GM12872 (cell line): Measurements from ENCODE around the gene FGA.
A peak's percentile ranks its signal among the peaks of the same experiment; 100 is the strongest.

Source experiments
- TF ChIP-seq, protein P1 (sequence below): IDR thresholded peaks from 3 replicates; pipeline ENCODE4 v1.5.1; 2011; ENCODE audit warnings: low read depth, mild to moderate bottlenecking, low read length, moderate library complexity; ENCODE audit not compliant: insufficient read depth

The FGA gene

DNA sequence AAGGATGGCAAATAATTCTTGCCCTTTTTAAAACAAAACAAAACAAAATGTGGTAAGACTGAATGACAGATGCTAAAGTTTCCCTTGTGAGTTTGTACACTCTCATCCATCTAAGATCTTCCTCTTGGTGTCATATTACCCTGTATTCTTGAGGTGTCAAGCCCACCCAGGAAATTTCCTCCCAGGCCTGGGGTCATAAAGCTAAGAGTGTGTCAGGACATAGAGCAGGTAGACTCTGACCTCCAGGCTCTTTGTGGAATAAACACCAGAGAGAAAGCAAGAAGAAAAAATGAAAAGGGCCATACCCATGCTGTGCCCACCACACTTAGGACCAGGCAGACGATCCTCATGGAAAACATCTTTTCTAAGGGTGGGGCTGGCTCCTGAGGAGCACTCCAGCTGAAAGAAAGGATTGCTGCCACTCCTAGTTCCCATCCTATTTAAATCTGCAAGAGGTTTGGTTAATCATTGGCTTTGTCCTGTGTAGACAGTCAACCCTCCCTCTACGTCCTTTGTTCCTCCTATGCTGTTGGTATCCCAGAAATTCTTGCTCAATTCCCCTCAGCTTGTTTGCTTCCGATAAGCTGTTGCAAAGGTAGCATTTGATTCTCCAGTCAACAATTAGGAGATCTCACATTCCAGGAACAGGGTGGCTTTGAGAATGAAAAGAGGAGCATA is at the start of gene FGA:
FGA (minus strand) TSS at position 414 of the 678 bp plus-strand sequence; CDS start at position 359, 55 bp downstream.
- TF ChIP-seq, protein P1, sequence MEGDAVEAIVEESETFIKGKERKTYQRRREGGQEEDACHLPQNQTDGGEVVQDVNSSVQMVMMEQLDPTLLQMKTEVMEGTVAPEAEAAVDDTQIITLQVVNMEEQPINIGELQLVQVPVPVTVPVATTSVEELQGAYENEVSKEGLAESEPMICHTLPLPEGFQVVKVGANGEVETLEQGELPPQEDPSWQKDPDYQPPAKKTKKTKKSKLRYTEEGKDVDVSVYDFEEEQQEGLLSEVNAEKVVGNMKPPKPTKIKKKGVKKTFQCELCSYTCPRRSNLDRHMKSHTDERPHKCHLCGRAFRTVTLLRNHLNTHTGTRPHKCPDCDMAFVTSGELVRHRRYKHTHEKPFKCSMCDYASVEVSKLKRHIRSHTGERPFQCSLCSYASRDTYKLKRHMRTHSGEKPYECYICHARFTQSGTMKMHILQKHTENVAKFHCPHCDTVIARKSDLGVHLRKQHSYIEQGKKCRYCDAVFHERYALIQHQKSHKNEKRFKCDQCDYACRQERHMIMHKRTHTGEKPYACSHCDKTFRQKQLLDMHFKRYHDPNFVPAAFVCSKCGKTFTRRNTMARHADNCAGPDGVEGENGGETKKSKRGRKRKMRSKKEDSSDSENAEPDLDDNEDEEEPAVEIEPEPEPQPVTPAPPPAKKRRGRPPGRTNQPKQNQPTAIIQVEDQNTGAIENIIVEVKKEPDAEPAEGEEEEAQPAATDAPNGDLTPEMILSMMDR: no peak

DNA sequence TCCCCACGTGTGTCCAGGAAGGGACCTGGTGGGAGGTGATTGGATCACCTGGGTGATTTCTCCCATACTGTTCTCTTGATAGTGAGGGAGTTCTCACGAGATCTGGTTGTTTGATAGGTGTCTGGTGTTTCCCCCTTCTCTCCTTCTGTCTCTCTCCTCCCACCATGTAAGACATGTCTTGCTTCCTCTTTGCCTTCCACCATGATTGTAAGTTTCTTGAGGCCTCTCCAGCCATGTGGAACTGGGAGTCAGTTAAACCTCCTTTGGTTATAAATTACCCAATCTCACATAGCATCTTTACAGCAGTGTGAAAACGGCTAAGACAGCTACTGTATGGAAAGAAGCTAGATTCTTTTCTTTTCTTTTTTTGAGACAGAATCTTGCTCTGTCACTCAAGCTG is 43.5 kb upstream of the FGA start:
- TF ChIP-seq, protein P1: no peak

DNA sequence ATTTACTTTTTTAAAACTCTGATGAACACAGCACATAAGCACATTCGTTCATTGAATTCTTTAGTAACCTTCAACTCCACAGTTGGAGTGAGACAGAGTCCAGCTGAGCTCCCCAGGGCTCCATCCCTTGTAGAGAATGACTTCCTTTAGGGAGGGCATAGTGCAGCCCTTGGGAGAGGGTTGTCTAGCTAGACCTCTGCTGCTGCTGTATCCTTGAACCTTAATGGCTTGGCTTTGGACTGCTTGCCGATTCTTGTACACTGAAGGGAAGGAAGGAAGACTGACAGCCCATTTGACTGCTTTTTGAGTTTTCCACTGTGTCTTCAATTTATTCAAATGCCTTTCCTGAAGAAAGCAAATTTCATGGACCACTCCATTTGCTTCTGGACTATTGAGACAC is 41.3 kb upstream of the FGA start:
- TF ChIP-seq, protein P1: no peak

DNA sequence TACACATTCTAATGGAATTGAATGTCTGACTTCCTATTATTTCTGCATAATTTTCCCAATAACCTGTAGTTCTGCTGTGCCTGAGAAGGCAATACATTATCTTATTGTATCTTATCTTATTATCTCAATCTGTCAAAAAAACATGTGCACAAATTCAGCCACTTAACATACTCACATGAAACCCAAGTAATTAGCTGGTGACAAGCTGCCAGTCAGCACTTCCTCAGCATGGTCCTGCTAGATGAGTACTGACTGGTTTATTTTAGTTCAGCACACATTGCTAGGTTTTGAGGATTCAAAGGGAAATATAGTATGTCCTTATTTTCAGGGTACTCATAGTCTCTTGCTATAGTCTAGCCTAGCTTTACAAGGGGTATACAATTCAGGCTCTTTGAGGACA is 39.8 kb upstream of the FGA start:
- TF ChIP-seq, protein P1: no peak

DNA sequence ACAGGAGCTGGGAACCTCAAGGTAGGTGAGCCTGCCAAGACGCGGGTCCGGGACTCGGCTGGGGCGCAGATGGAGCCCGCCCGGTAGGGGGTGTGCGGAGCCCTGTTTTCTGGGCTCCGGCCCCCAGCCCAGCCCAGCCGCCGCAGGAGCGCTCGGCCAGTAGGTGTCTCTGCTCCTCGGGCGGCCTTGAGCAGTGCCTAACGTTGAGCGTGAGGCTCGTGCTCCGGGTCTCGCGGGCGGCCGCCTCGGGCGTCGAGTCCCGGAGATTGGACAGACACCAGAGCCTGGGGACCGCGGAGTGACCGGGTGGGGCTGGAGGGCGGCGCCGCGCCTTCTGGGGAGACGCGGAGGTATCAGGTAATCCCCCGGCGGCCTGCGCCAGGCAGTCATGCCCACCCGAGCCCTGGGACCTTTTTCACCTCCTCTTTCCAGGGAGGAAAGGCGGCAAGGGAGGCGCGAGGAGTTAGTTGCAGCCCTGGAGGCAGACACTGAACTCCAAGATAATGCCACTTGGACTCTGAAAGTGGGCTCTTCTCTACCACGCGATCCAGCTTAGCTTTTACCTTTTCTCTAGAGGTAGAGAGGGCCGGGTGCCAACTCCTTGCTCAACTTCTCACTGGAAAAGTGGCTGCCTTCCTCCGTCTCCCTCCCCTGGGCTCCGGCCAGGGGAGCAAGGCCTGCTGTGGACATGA is 36.4 kb upstream of the FGA start:
- TF ChIP-seq, protein P1: peak; percentile 80

DNA sequence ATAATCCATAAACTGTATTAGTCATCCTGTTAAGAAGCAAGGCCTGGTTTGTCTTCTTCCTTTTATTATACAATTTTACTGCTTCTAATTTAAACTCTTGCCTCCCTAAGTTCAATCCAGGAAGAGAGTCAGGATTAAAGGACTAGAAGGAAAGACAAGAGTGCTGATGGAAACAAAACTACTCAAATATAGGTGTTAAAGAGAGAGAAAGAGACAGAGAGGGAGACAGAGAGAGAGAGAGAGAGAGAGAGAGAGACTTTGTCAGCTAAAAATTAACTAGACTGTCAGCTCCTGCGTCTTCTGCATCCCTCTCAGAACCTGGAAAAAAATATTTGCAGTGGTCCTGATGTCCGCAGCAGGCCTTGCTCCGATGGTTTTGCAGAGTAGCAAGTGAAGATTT is 35.4 kb upstream of the FGA start:
- TF ChIP-seq, protein P1: no peak

DNA sequence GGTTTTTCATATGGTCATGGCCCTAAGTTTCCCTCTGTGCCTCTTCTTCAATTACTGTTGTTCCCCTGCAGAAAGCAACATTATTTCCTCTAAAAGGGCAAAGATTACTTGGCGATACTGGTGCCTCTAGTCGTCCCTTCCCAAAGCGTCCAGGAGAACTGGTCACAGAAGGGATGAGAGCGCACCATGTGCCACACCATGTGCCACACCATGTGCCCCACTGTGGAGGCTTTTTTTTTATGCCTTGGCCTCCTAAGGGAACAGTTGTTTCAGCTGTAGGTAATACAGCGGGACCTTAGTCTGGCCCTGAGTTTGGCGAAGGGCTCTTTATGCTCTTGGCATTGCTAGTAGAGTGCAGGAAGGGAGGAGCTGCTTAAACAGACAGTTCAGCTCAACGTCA is 33.5 kb upstream of the FGA start:
- TF ChIP-seq, protein P1: no peak
